Panc1 (cell line): ENCODE measurements around the gene RBM6.

Source experiments
- CTCF ChIP-seq: fragments of 450-650 bp; IDR thresholded peaks from 2 replicates; pipeline ENCODE4 v1.5.1; 2017; ENCODE audit warnings: mild to moderate bottlenecking
- POLR2AphosphoS5 ChIP-seq: IDR thresholded peaks from 2 replicates; pipeline ENCODE4 v1.6.1; 2012; ENCODE audit warnings: mild to moderate bottlenecking, low read depth, low read length, moderate library complexity
- REST ChIP-seq, 2 experiments: IDR thresholded peaks; 2 replicates each; pipeline ENCODE4 v1.6.1; 2011 to 2012; ENCODE audit warnings: low read depth in 2 of 2, control low read depth in 1 of 2, low read length in 1 of 2, mild to moderate bottlenecking in 1 of 2, moderate library complexity in 1 of 2; ENCODE audit not compliant: insufficient read depth in 1 of 2
- SIN3A ChIP-seq: IDR thresholded peaks from 2 replicates; pipeline ENCODE4 v1.6.1; 2012; ENCODE audit warnings: low read depth, mild to moderate bottlenecking, low read length, moderate library complexity, borderline replicate concordance; ENCODE audit not compliant: insufficient read depth
- TCF7L2 ChIP-seq: IDR thresholded peaks from 2 replicates; pipeline ENCODE4 v1.6.1; 2011; ENCODE audit warnings: mild to moderate bottlenecking, low read depth, low read length, inconsistent platforms

- no peak for TF ChIP-seq CTCF
- no peak for TF ChIP-seq SIN3A
- TF ChIP-seq REST (IDR thresholded peaks at IDR 0.05; ENCODE audit: insufficient read depth in 1 of 2, low read depth in 2 of 2, low read length in 1 of 2) = no peak
- no peak for TF ChIP-seq POLR2AphosphoS5
- TF ChIP-seq TCF7L2 = no peak
Observed at GRCh38 chr3:50089609-50089945, 149.6 kb downstream of the RBM6 start.
